Hematopoietic multipotent progenitor cell treated with erythropoietin and hydrocortisone succinate and interleukin-3 and kit ligand, for 8 days (in vitro differentiated cells): ENCODE measurements around the gene NSFL1C.
A peak's percentile ranks its signal among the peaks of the same experiment; 100 is the strongest.
"Not testable (repeated sequence)": the region's sequence is repeated elsewhere in the genome, so short reads cannot be mapped to it uniquely, and the experiment has no call there.

Experiments
- DNase-seq: peaks from one replicate; pipeline ENCODE4 v3.0.0-alpha.2; 2015

Gene NSFL1C

DNA sequence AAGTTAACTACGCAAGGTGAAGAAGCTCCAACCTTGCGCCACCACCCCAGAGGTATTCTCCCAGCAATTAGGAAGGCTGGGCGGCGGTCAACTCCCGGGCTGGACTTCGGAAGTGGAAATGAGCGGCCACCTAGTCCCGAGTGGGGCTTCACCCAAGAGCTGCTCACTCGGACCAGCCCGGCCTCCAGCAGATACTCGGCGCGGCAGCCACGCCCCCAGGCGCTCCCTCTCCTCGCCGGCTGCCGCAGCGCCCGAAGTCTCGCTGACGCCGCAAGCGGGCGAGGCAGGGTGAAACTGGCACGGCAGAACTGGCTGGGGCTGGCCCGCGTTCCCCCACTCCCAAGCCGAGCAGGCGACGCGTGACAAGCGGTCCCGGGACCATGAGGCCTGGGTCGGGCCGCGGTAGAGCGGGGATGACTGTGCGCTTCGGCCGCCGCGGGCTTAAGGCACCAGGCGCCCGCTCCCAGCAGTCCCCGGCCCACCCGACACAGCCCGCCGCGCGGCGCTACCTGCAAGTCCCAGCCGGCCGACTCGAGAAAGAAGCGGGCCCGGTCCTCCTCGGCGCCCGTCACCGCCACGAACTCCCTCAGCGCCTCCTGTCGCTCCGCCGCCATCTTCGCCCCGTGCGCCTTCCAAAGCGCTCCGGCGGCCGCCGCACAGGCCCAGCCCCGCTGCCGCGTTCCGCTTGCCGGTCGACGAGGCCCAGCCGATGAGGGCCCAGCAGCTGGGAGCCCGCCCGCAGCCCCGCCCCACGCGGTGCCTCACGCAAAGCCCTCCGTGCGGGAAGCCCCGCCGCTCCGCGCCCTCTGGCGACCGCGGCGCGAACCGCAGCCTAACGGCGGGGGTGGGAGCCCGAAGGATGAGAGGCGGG, at the start of gene NSFL1C:
NSFL1C (minus strand) TSS at position 639 of the 871 bp plus-strand sequence; CDS start at position 614, 25 bp downstream.
- peak; percentile 89 for DNase-seq

DNA sequence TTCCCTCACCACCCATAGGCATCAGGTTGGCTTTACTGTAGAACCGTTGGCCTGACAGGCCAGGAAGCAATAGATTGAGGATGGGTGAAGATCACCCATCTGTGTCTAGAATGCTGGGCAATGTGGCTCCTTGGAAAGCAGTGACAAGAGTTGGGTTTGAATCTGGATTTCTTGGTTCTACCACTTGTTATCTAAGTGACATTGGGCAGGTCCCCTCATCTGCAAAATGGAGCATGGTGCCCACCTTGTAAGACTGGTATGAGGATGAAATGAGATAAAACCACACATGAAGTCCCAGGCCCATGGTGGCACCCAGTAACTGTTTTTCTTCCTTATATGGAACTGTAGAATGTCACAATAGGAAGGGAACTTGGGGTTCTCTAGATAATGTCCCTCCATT, 47.2 kb upstream of the NSFL1C start:
- no peak for DNase-seq

DNA sequence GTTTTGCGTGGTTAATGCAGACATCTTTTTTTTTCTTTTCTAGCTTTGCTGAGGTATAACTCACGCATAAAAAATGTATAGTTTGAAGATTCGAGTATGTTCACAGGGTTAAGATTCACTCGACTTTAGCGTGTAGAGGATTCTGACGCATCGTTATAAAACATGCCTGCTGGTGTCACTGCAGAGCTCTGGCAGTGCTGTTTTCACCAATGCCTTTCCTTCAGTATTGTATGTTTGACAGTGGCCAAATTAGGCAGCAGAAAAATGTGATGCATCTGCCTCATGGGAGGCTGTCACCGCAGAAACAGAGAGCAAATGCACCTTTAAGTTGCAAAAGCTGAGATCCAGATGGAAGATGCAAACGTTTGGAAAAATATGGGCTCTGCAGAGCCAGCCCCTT, 42.6 kb upstream of the NSFL1C start:
- peak; percentile 48 for DNase-seq

DNA sequence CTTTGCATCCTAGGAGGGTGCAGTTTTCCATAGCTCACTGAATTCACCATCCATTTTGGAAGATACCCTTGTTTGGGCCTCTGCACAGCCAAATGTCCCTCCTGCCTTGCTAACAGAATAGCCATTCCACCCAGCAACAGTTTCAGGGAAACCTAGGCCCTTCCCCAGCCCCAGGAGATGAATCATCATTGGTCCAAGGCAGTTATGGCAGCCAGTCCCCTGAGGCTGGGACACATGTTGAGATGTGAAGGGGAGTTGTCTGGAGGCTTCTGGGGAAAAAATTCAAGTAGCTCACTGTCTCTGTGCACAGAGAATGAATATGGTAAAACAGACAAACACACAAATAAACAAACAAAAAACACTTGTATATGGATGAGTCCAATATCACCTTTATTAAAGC, 41.9 kb upstream of the NSFL1C start:
- DNase-seq, result no peak

DNA sequence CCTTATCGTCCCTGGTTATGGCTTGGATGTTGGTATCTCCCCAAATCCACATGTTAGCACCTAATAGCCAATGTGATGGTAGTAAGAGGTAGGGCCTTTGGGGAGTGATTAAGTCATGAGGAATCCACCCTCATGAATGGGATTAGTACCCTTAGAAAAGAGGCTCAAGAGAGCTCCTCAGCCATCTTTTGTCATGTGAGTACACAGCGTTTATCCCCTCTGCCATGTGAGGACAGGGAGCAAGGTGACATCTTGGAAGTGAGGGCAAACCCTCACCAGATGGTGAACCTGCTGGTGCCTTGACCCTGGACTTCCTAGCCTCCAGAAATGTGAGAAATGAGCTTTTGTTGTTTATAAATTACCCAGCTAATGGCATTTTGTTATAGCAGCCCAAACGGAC, 40.6 kb upstream of the NSFL1C start:
- DNase-seq, result no peak

DNA sequence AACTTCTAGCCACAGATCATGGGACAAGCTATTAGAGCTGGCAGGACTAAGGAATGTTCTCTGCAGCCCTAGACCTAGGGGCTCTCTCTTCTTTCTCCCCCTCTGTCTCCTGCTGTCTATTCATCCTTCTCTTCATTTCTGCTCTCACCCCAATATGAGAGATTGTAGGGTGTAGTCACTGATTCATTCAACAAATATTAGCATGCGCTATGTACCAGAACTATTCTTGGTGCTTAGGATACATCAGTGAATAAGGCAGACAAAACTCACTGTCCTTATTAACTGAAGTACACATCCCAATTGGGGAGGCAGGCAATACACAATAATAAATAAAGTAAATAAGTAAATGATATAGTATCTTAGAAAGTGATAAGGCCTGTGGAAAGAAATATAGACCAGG, 39.2 kb upstream of the NSFL1C start:
- no peak for DNase-seq

DNA sequence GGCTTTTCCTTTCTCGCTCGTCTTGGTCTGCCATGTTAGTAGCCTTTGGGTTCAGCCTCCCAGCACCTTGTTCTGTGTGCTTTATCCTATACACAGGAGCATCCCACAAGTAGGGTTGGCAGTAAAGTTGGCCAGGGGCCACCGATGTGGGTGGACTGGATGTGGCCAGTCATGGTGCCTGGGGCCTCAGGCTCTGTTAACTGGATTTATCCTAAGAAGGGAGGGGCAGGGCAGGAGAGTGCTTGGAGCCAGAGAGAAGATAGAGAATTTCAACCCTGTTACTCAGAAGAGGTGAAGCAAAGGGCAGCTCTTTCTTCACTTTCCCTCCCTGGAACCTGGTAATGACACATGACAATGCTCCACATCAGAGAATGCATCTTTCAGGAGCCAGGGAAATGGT, 38.7 kb upstream of the NSFL1C start:
- no peak for DNase-seq

DNA sequence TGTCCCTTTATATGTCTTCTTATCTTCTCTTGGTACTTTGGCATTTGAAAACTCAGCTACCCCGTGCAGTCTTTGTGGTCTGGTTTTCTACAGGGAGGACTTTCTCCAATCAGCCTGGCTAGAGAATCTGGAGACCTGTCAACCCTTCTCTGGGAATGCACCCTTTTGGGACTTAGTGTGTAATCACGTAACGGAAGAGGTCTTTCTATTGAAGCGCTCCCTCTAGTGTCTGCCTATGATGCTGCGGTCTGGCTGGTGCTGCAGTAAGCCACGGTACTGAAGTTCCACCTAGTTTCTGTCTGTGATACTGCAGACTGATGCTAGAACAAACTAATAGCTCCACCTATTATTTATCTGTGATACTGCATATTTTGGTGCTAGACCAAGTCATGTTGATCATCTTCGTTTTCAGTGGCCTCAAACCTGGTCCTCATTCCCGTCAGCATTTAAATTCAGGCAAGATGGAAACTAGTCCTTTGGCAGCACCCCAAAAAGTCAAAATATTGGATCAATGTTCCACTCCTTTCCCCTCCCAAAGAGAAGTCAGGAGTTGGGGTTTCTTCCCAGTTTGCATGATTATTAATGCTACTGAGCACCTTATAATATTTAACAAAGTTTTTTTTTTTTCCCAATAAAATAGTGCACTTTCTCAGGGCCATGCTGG, 37.0 kb upstream of the NSFL1C start:
- DNase-seq, result peak; percentile 91

DNA sequence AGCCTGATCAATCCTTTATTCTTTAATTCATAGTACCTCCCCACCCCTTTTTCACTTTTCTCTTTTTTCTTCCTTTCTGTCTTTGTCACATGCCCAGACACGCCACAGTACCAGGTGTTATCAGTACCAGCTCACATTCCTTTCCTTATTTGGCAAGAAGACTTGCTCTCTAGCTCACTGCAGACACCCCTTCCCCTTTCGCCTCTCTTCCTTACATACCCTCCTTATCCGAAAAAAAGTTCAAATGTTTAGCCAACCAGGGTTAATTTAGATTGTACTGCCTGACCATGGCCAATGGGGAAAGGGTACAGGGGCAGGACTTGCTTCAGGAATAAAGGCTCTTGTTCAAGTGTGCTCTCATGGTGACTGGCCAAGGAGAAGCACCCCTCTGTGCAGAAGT, 33.8 kb upstream of the NSFL1C start:
- peak; percentile 62 for DNase-seq

DNA sequence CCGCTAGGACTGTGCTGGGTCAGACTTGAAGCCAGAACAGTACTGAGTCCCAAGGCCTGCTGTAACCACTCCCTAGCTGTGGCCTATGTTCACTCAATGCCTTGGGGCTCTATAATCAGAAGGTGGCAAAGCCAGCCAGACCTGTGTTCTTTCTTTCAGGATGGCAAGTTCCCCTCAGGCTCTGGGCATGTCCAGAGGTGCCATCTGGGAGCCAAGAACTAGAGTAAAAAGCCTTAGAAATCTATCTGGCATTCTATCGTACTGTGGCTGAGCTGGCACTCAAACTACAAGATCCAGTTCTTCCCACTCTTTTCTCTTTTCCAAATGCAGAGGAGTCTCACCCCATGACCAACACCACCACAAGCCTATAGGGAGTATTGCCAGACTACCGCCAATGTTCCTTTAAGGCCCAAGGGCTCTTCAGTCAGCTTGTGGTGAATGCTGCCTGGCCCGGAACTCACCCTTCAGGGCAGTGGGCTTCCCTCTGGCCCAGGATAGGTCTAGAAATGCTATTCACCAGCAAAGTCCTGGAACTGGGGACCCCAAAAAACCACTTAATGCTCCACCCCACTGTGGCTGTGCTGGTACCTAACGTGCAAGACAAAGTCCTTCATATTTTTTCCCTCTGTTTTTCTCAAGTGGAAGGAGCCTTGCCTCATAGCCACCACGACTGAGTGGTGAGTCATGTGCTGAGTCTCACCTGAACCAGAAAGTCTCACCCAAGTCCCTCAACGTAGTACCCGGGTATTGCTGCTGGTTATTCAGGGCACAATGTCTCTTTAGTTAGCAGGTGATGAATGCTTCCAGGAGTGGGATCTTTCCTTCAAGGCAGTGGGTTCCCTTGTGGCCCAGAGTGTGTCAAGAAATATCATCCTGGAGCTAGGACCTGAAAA, 33.1 kb upstream of the NSFL1C start:
- no peak for DNase-seq

DNA sequence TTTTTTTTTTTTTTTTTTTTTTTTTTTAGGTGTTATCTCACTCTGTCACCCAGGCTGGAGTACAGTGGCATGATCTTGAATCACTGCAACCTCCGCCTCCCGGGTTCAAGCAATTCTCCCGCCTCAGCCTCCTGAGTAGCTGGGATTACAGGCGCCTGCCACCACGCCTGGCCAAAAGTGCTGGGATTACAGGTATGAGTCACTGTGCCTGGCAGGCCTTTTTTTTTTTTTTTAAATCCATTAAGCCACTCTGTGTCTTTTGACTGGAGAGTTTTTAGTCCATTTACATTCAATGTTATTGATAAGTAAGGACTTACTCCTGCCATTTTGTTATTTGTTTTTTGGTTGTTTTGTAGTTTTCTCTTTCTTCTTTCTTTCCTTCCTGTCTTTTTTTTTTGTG, 30.7 kb upstream of the NSFL1C start:
- not testable (repeated sequence) for DNase-seq

DNA sequence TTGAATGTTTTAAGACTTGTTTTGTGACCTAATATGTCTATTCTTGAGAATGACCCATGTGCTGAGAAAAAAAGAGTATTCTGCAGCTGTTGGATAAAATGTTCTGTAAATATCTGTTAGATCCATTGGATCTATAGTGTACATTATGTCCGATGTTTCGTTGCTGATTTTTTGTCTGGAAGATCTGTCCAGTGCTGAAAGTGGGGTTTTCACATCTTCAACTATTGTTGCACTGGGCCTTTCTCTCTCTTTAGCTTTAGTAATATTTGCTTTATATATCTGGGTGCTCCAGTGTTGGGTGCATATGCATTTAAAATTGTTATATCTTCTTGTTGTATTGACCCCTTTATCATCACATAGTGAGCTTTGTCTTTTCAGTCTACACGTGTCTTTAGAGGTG, 30.3 kb upstream of the NSFL1C start:
- DNase-seq, result no peak

DNA sequence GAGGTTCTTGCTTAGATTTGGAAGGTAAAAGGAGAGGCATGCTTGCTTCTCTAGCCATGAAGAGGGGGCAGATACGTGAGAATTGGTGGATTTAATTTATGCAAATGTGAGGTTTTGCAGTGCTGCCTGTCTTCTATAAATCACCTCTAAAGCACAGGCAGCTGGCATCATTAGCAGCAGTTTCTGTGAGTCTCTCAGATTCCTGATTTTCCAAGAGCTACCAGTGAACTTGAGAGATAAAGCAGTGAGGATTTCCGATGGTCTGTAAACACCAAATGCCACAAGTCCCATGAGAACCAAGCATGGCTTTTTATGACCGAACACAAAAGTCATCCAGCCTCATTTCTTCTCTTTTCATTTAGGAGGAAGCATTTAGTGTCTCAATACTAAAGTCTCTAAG, 27.8 kb upstream of the NSFL1C start:
- DNase-seq, result no peak

DNA sequence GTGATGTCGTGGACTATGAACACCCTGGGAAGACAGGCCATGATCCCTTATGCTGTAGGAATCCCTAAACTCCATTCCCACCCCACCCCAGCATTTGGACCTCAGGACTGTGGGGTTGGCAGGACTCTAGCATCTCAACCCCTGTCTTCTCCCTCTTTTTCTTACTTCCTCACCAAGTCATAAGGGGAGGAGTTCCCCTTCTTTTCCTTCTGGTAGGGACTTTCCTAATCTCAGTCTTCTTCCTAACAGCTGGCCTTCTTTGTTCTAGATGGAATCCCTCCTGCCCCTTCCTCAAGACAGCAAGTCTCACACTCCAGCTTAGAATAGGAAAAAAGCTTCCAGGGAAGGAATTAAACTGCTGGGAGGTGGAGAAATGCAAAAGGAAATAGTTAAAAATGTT, 26.9 kb upstream of the NSFL1C start:
- no peak for DNase-seq

DNA sequence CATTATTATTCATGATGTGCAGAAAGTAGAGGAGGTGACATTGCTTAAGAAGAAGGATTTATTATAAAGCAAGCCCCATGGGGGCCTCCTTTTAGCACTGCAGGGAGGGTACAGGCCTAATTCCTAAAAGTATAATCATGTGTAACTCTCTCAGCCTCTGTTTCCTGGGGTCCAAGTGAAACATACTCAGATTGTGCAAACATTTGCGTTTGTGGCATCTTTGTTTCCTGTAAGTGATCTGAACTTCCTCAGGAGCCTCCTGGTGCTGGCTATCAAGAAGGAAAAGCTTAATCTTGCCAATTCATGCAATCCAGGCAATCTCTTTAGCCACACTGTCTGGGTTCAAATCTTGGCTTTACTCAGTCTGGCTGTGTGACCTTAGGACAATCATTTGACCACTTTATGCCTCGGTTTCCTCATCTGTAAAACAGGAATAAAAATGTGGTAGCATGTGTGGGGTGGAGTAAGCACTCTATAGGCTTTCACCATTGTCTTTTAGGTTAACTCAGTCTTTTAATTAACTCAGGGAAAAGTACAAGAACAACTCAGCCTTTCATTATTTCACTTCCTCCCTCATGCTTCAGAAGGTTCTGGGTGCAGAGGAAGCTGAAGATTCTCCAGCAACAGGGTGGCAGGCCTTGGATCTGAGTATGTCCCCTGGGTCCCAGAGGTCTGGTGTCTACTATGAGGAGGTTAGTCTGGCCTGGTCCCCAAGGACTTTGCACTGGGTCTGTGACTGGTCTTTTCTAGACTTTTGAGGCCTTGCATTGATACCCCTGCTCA, 25.4 kb upstream of the NSFL1C start:
- DNase-seq, result no peak

DNA sequence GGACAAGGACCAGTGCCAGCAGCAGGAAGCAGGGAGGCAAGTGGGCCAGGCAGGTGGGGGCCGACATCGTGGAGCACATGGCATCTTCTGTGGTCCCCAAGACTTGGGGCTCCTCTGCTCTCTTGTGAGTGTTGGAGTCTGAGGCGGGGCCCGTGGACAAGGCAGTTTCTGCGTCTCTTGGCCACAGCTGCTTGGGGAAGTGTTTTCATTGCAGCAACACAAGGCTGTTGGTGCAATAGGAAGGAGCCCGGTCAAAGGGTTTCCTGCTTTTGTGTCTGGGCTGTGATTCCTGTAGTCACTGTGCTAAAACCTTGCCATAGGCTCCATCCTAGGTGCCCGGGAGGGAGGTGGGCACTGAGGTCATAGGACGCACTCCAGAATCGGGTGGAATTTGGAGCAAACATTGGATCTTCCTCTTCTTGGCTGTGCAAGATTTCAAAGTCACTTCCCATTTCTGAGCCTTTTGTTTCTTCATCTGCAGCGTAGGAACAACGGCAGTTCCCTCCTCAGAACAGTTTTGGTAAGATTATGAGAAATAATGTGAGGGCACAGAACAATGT, 24.7 kb upstream of the NSFL1C start, which contains the start of gene SIRPB2:
SIRPB2 (minus strand) TSS at position 140 of the 560 bp plus-strand sequence; CDS start at position 79, 61 bp downstream.
- no peak for DNase-seq

DNA sequence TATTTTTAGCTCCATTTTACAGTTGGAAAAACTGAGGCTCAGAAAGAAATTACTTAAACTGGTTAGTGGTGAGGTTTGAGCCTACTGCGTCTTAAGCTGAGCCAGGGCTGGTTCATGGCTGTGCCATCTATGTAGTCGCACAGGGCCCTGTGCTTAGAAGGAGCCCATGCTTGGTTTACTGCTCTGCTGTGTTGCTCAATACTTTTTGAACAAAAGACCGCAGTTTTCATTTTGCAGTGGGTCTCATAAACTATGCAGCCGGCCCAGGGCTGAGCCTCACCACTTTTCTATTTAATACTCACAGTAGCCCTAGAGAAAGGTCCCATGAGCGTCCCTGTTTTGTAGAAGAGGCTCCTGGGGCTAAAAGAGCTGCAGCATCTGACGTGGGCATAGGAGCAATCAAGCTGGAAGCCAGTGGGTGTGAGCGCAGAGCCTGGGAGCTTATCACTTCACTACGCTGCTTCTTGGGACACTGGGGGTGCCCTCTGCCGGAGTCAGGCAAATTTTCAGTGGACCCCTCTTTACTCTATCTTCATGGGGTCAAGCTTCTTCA, 24.1 kb upstream of the NSFL1C start:
- DNase-seq, result no peak

DNA sequence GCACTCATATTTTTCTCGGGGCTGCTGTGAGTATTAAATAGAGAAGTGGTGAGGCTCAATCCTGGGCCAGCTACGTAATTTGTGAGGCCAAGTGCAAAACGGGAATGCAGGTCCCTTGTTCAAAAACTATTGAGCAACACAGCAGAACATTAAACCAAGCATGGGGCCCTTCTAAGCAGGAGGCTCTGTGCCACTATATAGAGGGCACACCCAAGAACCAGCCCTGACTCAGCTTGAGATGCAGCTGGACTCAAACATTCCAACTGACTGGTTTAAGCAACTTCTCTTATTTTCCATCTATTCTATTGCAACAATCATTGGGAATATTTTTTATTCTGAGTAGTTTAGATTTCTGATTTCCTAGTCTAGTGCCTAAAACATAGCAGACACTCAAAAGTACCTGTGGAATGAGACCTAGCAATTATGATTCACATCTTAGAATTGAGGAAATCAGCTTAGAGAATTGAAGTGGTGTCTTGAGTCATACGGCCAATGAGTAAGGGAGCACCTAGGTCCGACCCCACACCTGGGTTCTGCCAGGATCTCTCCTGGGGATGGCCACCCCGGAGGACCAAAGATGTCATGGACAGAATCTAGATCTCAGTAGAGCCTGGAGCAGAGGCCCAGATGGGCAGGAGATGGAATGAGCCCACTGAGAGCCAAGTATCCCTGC, 23.3 kb upstream of the NSFL1C start:
- DNase-seq, result no peak

DNA sequence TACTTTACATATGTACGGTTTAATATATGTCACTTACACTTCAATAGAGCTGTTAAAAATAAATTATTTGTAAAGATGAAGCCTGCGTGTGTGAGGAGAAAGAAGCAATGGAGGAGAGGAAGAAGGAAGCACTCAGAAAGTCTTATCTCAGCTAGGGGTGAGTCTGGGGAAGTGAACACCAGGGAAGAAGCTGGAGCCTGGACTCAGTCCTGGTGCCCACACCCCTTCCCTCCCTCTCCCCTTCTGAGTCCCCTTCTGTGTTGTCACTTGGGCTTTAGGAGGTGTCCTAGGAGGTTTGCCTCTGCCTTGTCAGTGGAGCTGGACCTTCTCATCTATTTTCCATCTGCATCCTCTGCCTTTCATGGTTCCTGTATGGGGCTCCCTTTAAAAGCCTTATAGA, 22.7 kb upstream of the NSFL1C start:
- no peak for DNase-seq

DNA sequence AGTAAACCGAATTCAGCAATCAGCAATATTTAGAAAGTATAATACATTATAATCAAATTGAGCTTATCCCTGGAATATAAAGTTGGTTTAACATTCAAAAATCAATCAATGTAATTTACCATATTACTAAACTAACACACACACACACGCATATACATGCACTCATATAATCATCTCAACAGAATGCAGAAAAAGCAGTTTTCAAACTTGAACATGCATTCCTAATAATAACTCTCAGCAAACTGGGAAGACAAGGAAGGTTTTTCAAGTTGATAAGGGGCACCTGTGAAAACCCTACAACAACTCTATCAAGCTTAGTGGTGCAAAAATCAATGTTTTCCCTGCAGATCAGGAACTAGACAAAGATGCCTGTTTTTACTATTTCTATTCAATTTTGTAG, 19.9 kb upstream of the NSFL1C start:
- no peak for DNase-seq

DNA sequence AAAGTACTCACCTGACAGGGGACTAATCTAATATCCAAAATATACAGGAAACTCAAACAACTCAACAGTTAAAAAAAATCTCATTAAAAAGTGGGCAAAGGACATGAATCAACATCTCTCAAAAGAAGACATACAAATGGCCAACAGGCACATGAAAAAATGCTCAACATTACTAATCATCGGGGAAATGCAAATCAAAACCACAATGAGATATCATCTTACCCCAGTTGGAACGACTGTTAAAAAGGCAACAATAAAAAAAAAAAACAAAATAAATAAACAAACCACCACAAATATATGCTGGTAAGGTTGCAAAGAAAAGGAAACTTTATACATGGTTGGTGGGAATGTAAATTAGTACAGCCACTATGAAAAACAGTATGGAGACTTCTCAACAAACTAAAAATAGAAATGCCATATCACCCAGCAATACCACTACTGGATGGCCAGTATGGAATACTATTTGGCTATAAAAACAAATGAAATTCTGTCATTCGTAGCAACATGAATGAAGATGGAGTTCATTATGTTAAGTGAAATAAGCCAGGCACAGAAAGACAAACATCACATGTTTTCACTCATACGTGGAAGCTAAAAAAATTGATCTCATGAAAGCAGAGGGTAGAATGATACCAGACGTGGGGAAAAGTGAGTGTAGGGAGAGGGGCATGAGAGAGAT, 17.9 kb upstream of the NSFL1C start:
- DNase-seq, result no peak
